MCF 10A (cell line): ENCODE measurements around the gene MKNK1. TPM values are rescaled to one million over a fixed set of nuclear protein-coding genes. Genes with fewer than 3 reads are reported as not detected.

Source experiments
- BruUV-seq: library from RNA; stranded (reverse); fragments of 400-500 nt; replicated peaks from 2 replicates; lab custom pipeline; 2021; lab: Mats Ljungman, UMichigan
- CTCF ChIA-PET: fragments of 300-600 bp; sonication (Branson Sonifier 250); formaldehyde crosslinking; extraction: SDS; loops from one replicate; lab custom pipeline; 2021; ENCODE audit warnings: antibody characterized with exemption, inconsistent platforms; lab: Yijun Ruan, JAX
- POLR2A ChIA-PET: fragments of 300-600, 350-650 bp; sonication (Branson Sonifier 250); formaldehyde crosslinking; extraction: SDS; loops from one replicate; lab custom pipeline; 2020; ENCODE audit warnings: antibody characterized with exemption, inconsistent platforms; lab: Yijun Ruan, JAX
- DNase-seq: peaks from one replicate; pipeline ENCODE4 v3.0.0-alpha.2; 2018; ENCODE audit not compliant: unreplicated experiment
- H3K27ac Mint-ChIP-seq: one replicate; pipeline ENCODE4 v1.8.0; 2022; ENCODE audit warnings: mild to moderate bottlenecking, low read depth, mixed read lengths; ENCODE audit not compliant: unreplicated experiment
- H3K27me3 Mint-ChIP-seq: one replicate; pipeline ENCODE4 v1.8.0; 2022; ENCODE audit warnings: mixed read lengths; ENCODE audit not compliant: insufficient read depth, unreplicated experiment
- H3K36me3 Mint-ChIP-seq: one replicate; pipeline ENCODE4 v1.8.0; 2022; ENCODE audit warnings: mild to moderate bottlenecking, moderate library complexity, mixed read lengths; ENCODE audit not compliant: insufficient read depth, unreplicated experiment
- H3K4me1 Mint-ChIP-seq: one replicate; pipeline ENCODE4 v1.8.0; 2022; ENCODE audit warnings: mixed read lengths; ENCODE audit not compliant: insufficient read depth, unreplicated experiment
- H3K4me3 Mint-ChIP-seq: one replicate; pipeline ENCODE4 v1.8.0; 2022; ENCODE audit warnings: mild to moderate bottlenecking, moderate library complexity, mixed read lengths; ENCODE audit not compliant: unreplicated experiment
- H3K9me3 Mint-ChIP-seq: one replicate; pipeline ENCODE4 v1.8.0; 2022; ENCODE audit warnings: mixed read lengths; ENCODE audit not compliant: unreplicated experiment
- intact Hi-C: fragments of 100-400 bp; cut with micrococcal nuclease; formaldehyde crosslinking; loops from 2 replicates; pipeline ENCODE4 v1.14.1; 2022
- total RNA-seq: library from RNA; stranded (reverse); gene quantifications from 2 replicates; pipeline ENCODE4 v1.2.3, GENCODE V29; 2022
- TF ChIP-seq, protein P1 (sequence below): fragments of 200-600 bp; IDR thresholded peaks from one replicate; pipeline ENCODE4 v1.8.0; 2022; ENCODE audit warnings: antibody characterized with exemption, mild to moderate bottlenecking; ENCODE audit not compliant: unreplicated experiment

Gene MKNK1
- total RNA-seq, 1 experiment from 2014 or later: 25.6 TPM

DNA sequence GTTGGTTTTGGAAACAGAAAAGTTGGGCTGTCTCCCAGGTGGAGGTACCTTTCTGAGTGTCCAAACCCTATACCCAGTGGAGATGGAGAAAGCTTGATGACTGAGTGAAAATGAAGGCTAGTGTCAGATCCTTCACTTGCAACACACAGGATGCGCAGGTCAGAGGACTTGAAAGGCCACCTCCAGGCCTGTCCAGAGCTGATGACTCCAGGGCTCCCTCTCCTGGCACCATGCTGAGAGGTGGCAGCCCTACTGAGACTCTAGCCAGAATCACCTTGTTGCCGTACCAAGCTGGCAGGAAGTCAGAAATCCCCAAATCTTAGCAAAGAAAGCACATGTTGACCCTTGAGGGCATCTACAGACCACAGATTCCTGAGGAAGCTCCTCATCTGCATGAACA lies 69.0 kb downstream of the MKNK1 start:
- no peak overlapping the region for H3K27ac Mint-ChIP-seq
- ChIA-PET CTCF (interaction anchor here (0.7 to 3.0 kb wide), 14 partner anchors 10 to 190 kb away, joined by 3 to 21 read pairs (median 4); no protein-coding TSS in a partner anchor), POLR2A (no interaction called here)
- H3K4me3 Mint-ChIP-seq: no peak overlapping the region
- intact Hi-C loops: no loop called here
- H3K36me3 Mint-ChIP-seq: no peaks in the 10 kb centered on the region
- H3K9me3 Mint-ChIP-seq: no peaks in the 10 kb centered on the region
- H3K27me3 Mint-ChIP-seq: peaks cover 16% of the 10 kb centered on the region
- no TSS peak for BruUV-seq
- DNase-seq: peak; percentile 70
- peaks cover 4% of the 10 kb centered on the region for H3K4me1 Mint-ChIP-seq
- TF ChIP-seq, protein P1, sequence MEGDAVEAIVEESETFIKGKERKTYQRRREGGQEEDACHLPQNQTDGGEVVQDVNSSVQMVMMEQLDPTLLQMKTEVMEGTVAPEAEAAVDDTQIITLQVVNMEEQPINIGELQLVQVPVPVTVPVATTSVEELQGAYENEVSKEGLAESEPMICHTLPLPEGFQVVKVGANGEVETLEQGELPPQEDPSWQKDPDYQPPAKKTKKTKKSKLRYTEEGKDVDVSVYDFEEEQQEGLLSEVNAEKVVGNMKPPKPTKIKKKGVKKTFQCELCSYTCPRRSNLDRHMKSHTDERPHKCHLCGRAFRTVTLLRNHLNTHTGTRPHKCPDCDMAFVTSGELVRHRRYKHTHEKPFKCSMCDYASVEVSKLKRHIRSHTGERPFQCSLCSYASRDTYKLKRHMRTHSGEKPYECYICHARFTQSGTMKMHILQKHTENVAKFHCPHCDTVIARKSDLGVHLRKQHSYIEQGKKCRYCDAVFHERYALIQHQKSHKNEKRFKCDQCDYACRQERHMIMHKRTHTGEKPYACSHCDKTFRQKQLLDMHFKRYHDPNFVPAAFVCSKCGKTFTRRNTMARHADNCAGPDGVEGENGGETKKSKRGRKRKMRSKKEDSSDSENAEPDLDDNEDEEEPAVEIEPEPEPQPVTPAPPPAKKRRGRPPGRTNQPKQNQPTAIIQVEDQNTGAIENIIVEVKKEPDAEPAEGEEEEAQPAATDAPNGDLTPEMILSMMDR: peak; percentile 53

DNA sequence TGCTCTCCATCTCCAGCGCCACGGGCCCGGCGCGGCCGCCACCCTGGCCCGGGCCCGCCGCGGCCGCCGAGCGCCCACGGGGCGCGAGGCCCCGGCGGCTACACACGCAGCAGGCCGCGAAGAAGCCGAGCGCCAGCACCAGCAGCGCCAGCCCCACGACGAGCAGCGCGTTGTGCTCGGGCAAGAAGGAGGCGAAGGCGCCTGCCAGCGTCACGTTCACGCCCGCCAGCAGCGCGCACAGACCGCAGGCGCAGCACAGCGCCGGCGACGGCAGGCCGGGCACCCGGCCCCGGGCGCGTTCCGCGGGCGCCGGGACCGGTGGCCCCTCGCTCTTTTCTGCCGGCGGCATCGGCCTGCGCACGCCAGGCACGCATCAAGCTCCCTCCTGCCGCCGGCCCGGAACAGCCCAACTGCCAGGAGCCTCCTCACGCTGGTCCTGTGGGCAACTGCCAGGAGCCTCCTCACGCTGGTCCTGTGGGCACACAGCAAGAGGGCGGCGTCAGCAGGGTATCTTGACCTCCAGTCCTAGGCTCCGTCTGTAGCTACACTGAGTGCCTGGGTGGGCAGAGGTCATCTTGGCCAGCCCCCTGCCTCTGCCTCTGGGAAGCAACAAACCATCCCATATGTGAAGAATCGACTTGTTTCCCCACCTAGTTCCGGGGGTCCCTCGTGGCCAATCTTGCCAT lies 70.7 kb downstream of the MKNK1 start:
- Mint-ChIP-seq H3K27me3 (peaks cover 28% of the 10 kb centered on the region), H3K36me3 (no peaks in the 10 kb centered on the region), H3K9me3 (no peaks in the 10 kb centered on the region), H3K27ac (no peak overlapping the region), H3K4me1 (peaks cover 6% of the 10 kb centered on the region), H3K4me3 (no peak overlapping the region)
- no TSS peak for BruUV-seq
- ChIA-PET POLR2A (no interaction called here), CTCF (interaction anchor here (0.7 to 3.0 kb wide), 6 partner anchors 14 to 123 kb away, joined by 4 to 21 read pairs (median 6); no protein-coding TSS in a partner anchor)
- DNase-seq: no peak
- TF ChIP-seq, protein P1: no peak
- intact Hi-C loops: no loop called here

GRCh38 chr1:46532498-46533178 lies 71.4 kb downstream of the MKNK1 start:
- CTCF ChIA-PET: interaction anchor here (1.4 to 3.0 kb wide), 2 partner anchors 49 to 55 kb away, joined by 4 to 21 read pairs; no protein-coding TSS in a partner anchor
- BruUV-seq: no TSS peak
- Mint-ChIP-seq H3K27me3 (peaks cover 30% of the 10 kb centered on the region), H3K36me3 (no peaks in the 10 kb centered on the region), H3K9me3 (no peaks in the 10 kb centered on the region), H3K4me1 (peaks cover 6% of the 10 kb centered on the region), H3K27ac (no peak overlapping the region), H3K4me3 (no peak overlapping the region)
- no peak for DNase-seq
- intact Hi-C loops: no loop called here
- POLR2A ChIA-PET: no interaction called here
- TF ChIP-seq, protein P1: peak; percentile 42

DNA sequence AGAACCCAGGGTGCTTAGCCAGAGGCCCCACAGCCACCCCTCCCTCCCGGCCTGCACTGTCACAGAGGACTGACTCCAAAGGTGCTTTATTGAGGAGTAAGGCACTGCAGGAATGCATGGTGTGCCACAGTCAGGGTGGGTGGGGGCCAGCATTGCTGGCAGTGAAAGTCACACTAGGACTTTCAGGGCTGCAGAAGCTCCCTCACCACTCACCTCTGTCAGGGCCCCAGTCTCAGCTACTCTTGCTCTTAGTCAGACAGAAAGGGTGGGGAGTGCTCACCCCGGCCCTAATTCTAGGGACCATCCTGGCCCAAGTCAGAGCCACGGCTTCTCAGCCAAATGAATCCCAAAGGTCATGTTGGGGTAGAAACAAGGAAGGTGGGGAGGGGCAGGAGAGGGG lies 72.0 kb downstream of the MKNK1 start:
- Mint-ChIP-seq H3K27ac (no peak overlapping the region), H3K4me3 (no peak overlapping the region), H3K36me3 (no peaks in the 10 kb centered on the region), H3K9me3 (no peaks in the 10 kb centered on the region), H3K27me3 (peaks cover 26% of the 10 kb centered on the region), H3K4me1 (peaks cover 6% of the 10 kb centered on the region)
- intact Hi-C loops: no loop called here
- DNase-seq: no peak
- ChIA-PET CTCF (no interaction called here), POLR2A (no interaction called here)
- TF ChIP-seq, protein P1: no peak
- no TSS peak for BruUV-seq
